ENCODE results near the gene CTPS1. TPM values are rescaled to one million over a fixed set of nuclear protein-coding genes. Genes with fewer than 3 reads are reported as not detected.
A peak's percentile ranks its signal among the peaks of the same experiment; 100 is the strongest.

CTPS1 gene
- total RNA-seq, 4 donors from 2014 or later, result 16.1 to 57.5 (median 17.6) TPM

DNA sequence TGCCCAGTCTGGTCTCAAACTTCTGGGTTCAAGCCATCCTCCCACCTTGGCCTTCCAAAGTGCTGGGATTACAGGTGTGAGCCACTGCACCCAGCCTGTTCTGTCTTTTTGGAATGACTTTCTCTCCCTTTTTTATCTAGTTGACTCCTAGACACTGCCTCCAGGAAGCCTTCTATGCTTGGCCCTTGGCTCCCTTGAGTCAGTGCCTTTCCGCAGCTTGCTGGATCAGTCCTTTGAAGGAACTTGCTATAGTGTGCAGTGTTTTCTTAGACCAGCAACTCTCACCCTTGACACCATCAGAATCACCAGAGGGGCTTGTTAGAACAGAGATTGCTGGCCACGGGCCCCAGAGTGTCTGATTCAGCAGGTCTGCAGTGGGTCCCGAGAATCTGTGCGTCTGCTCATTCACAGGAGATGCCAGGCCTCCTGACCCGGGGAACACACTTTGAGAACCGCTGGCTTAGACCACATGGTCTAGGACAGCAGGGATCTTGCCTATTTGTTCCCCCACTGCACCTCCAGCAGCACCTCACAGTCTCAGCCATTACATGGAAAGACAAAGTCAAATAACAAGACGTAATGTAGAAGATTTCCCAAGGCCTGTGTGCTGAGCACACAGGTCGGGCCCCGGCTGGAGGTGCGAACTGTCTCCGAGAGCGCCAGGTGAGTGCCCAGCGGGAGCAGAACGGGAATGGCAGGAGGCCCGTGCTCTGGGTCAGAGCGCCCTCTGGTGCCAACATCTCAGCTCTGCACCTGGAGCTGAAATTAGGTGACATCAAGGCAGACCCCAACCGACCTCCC, 27.4 kb upstream of the CTPS1 start:
- ATAC-seq (ENCODE audit: low FRiP score), result peak; percentile 52
- TF ChIP-seq, protein P1, sequence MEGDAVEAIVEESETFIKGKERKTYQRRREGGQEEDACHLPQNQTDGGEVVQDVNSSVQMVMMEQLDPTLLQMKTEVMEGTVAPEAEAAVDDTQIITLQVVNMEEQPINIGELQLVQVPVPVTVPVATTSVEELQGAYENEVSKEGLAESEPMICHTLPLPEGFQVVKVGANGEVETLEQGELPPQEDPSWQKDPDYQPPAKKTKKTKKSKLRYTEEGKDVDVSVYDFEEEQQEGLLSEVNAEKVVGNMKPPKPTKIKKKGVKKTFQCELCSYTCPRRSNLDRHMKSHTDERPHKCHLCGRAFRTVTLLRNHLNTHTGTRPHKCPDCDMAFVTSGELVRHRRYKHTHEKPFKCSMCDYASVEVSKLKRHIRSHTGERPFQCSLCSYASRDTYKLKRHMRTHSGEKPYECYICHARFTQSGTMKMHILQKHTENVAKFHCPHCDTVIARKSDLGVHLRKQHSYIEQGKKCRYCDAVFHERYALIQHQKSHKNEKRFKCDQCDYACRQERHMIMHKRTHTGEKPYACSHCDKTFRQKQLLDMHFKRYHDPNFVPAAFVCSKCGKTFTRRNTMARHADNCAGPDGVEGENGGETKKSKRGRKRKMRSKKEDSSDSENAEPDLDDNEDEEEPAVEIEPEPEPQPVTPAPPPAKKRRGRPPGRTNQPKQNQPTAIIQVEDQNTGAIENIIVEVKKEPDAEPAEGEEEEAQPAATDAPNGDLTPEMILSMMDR (IDR thresholded peaks at IDR 0.05), result peak in 1 of 3 donors; percentile 76
- peak; percentile 28 for DNase-seq (ENCODE audit: low spot score)

DNA sequence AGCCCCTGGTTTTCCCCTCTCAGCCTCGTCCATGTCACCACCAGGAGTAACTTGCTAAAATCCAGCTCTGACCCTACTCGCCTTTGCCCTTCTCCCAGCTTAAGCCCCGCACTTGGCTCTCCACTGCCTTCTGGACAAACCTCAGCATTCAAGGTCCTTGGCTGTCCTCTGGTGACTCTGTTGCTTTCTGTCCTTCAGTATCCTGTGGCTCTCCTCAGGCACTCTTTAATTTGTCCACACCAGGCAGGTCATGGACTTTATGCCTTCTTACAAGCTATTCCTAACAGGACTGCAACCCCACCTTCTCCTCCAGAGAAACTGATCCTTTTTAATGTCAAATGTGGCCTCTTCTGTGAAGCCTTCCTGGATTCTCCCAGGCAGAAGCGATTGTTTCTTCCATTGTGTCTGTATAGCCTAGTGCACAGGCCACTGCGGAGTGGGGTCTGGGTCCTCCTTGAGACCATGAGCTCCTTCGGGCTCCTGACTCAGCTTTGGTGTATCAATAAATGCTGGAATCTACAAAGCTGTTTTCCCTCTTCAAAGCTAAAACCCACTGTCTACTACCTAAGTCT, 26.7 kb upstream of the CTPS1 start:
- no peak for ATAC-seq (ENCODE audit: low FRiP score)
- no peak for DNase-seq (ENCODE audit: low spot score)
- TF ChIP-seq, protein P1 (IDR thresholded peaks at IDR 0.05), result no peak

DNA sequence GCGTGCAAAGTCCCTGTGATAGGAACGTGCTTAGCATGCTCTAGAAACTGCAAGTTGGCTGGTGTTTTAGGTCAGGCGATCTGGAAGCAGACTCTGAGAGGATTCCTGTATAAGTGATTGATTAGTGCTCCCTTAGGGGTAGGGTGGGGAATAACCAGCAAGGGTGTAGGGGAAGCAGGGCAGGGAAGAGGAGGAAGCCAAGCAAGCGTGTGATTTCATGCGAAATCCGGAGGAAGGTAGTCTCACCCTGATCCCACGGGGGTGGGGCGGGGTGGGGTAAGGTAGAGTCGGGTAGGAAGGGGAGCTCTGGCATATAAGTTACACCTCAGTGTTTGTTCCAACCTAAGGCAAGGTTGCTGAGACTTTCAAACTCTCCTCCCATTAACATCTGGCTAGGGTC, 24.9 kb upstream of the CTPS1 start:
- DNase-seq (ENCODE audit: low spot score) (no peak), ATAC-seq (ENCODE audit: low FRiP score) (no peak)
- TF ChIP-seq, protein P1 (IDR thresholded peaks at IDR 0.05), result no peak

- no peak for DNase-seq (ENCODE audit: low spot score)
- ATAC-seq (ENCODE audit: low FRiP score), result no peak
- TF ChIP-seq, protein P1 (IDR thresholded peaks at IDR 0.05), result no peak
Observed at GRCh38 chr1:40955266-40955665, 24.2 kb upstream of the CTPS1 start.

DNA sequence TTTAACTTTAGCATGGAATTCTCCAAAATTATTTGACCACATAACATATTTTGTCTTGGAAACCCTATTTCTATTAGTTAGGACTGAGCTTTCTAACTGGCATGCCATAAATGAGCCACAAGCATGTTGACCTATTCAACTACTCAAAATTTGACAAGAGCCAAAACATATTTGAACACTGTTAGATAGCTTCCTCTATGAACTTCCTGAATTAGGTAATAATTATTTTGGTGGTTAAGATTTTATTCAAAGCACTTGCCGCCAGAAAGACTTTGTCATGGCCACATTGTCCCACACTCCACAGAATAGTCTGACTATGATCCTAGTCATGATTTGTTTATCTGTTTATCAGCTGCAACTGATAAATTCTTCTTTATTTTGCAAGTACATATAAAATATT, 23.1 kb upstream of the CTPS1 start:
- DNase-seq (ENCODE audit: low spot score) (no peak), ATAC-seq (ENCODE audit: low FRiP score) (no peak)
- TF ChIP-seq, protein P1 (IDR thresholded peaks at IDR 0.05), result no peak

DNA sequence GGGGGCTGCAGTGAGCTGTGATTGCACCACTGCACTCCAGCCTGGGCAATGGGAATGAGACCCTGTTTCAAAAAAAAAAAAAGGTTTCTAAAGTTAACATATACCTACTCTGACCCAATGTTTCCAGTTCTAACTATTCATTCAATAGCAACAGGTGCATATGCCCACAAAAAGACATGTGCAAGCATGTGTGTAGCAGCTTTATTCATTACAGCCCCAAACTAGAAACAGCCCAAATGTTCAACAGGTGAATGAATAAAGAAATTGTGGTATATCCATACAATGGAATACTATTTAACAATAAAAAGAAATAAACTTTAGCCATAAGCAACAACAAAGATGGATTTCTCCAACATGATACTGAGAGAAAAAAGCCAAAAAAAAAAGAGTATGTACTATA, 21.3 kb upstream of the CTPS1 start:
- TF ChIP-seq, protein P1 (IDR thresholded peaks at IDR 0.05), result no peak
- ATAC-seq (ENCODE audit: low FRiP score) (no peak), DNase-seq (ENCODE audit: low spot score) (no peak)

- DNase-seq (ENCODE audit: low spot score) (no peak), ATAC-seq (ENCODE audit: low FRiP score) (no peak)
- TF ChIP-seq, protein P1 (IDR thresholded peaks at IDR 0.05), result no peak
Observed at GRCh38 chr1:40965531-40965930, 14.0 kb upstream of the CTPS1 start.

Measured in omental fat pad (tissue), 4 donors.